ENCODE results near the gene TMEM44. TPM values are rescaled to one million over a fixed set of nuclear protein-coding genes. Genes with fewer than 3 reads are reported as not detected.
A peak's percentile ranks its signal among the peaks of the same experiment; 100 is the strongest.

The TMEM44 gene
- total and polyA plus RNA-seq, 9 of the 15 experiments (the other 6 are each of a cell fraction or from before 2014, with no cell fraction given) = 0.53 to 18.1 (median 11.3) TPM

DNA sequence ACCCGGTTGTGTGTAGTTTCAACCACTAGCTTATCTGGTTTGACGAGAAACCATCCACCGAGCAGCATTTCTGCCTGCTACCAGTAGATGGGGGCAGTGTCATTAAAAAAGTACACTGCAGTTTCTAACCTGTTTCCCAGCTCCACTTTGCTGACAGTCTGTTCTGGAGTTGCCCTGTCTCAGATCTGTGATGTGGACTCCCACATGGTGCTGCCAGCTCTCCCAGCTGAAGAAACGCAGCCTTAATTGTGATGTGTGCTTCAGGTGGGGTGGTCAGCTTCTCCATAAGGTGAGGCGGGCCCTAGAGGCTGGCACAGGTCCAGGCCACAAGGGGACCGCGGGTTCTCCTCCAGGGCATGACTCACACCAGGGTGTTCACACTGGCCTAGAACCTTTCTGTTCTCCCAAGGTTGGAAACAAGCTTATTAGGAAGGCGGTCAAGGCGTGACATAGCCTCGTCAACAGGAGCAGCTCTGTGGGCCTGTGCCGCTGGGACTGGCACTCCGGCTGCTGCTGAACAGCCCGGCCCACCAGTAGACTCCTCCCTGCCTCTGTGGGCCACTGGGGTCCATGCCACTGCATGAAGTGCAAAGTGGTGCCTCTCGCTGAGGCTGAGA is 49.6 kb upstream of the TMEM44 start (continued):
- TF ChIP-seq, protein P1, sequence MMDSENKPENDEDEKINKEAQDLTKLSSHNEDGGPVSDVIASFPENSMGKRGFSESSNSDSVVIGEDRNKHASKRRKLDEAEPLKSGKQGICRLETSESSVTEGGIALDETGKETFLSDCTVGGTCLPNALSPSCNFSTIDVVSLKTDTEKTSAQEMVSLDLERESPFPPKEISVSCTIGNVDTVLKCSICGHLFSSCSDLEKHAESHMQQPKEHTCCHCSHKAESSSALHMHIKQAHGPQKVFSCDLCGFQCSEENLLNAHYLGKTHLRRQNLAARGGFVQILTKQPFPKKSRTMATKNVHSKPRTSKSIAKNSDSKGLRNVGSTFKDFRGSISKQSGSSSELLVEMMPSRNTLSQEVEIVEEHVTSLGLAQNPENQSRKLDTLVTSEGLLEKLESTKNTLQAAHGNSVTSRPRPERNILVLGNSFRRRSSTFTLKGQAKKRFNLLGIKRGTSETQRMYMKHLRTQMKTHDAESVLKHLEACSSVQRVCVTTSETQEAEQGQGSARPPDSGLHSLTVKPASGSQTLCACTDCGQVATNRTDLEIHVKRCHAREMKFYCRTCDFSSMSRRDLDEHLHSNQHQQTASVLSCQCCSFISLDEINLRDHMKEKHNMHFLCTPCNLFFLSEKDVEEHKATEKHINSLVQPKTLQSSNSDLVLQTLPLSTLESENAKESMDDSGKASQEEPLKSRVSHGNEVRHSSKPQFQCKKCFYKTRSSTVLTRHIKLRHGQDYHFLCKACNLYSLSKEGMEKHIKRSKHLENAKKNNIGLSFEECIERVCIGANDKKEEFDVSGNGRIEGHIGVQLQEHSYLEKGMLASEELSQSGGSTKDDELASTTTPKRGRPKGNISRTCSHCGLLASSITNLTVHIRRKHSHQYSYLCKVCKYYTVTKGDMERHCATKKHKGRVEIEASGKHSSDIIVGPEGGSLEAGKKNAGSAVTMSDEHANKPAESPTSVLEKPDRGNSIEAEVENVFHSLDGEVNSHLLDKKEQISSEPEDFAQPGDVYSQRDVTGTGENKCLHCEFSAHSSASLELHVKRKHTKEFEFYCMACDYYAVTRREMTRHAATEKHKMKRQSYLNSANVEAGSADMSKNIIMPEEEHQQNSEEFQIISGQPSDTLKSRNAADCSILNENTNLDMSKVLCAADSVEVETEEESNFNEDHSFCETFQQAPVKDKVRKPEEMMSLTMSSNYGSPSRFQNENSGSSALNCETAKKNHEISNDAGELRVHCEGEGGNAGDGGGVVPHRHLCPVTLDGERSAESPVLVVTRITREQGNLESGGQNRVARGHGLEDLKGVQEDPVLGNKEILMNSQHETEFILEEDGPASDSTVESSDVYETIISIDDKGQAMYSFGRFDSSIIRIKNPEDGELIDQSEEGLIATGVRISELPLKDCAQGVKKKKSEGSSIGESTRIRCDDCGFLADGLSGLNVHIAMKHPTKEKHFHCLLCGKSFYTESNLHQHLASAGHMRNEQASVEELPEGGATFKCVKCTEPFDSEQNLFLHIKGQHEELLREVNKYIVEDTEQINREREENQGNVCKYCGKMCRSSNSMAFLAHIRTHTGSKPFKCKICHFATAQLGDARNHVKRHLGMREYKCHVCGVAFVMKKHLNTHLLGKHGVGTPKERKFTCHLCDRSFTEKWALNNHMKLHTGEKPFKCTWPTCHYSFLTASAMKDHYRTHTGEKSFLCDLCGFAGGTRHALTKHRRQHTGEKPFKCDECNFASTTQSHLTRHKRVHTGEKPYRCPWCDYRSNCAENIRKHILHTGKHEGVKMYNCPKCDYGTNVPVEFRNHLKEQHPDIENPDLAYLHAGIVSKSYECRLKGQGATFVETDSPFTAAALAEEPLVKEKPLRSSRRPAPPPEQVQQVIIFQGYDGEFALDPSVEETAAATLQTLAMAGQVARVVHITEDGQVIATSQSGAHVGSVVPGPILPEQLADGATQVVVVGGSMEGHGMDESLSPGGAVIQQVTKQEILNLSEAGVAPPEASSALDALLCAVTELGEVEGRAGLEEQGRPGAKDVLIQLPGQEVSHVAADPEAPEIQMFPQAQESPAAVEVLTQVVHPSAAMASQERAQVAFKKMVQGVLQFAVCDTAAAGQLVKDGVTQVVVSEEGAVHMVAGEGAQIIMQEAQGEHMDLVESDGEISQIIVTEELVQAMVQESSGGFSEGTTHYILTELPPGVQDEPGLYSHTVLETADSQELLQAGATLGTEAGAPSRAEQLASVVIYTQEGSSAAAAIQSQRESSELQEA (IDR thresholded peaks at IDR 0.05; ENCODE audit: low read depth) = no peak
- TF ChIP-seq NCOA4 (IDR thresholded peaks at IDR 0.05; ENCODE audit: partially characterized antibody) (no peak), SETDB1 (IDR thresholded peaks at IDR 0.05; ENCODE audit: low read length) (no peak), ZNF707 (CRISPR knock-in tag; conservative IDR thresholded peaks at IDR 0.05) (no peak), SNIP1 (IDR thresholded peaks at IDR 0.05; ENCODE audit: low read depth) (no peak), HNRNPK (IDR thresholded peaks at IDR 0.05; ENCODE audit: low read depth, low read length, poor library complexity, severe bottlenecking) (no peak), DIDO1 (tag; IDR thresholded peaks at IDR 0.05; ENCODE audit: low read depth) (no peak), RUNX1 (IDR thresholded peaks at IDR 0.05; ENCODE audit: low read depth) (0 out of 2 replicates have a peak, but pooled peaks have one; percentile 12), C11orf30 (IDR thresholded peaks at IDR 0.05; ENCODE audit: low read depth) (no peak)
- TF ChIP-seq, protein P2, sequence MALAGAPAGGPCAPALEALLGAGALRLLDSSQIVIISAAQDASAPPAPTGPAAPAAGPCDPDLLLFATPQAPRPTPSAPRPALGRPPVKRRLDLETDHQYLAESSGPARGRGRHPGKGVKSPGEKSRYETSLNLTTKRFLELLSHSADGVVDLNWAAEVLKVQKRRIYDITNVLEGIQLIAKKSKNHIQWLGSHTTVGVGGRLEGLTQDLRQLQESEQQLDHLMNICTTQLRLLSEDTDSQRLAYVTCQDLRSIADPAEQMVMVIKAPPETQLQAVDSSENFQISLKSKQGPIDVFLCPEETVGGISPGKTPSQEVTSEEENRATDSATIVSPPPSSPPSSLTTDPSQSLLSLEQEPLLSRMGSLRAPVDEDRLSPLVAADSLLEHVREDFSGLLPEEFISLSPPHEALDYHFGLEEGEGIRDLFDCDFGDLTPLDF (CRISPR knock-in tag; IDR thresholded peaks at IDR 0.05) = 0 out of 2 replicates have a peak, but pooled peaks have one; percentile 32
- TF ChIP-seq, protein P3, sequence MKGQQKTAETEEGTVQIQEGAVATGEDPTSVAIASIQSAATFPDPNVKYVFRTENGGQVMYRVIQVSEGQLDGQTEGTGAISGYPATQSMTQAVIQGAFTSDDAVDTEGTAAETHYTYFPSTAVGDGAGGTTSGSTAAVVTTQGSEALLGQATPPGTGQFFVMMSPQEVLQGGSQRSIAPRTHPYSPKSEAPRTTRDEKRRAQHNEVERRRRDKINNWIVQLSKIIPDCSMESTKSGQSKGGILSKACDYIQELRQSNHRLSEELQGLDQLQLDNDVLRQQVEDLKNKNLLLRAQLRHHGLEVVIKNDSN (CRISPR knock-in tag; IDR thresholded peaks at IDR 0.05) = no peak
